Stomach (tissue), 9 donors: ENCODE data around the gene PTPRU. TPM values are rescaled to one million over a fixed set of nuclear protein-coding genes. Genes with fewer than 3 reads are reported as not detected.
A peak's percentile ranks its signal among the peaks of the same experiment; 100 is the strongest.

Experiments used
- DNase-seq, 2 donors: peaks; one replicate each; pipeline versions ENCODE4 v3.0.0 to v3.0.0-alpha.2; 2013 to 2019
- H3K27ac ChIP-seq, 5 donors: fragments of 200-600 bp in 4 of 5; sonication (generic) in 4 of 5; one replicate each; pipeline ENCODE4 v1.5.1; 2013 to 2019; ENCODE audit warnings: mild to moderate bottlenecking in 1 of 5, moderate library complexity in 1 of 5
- H3K27me3 ChIP-seq, 3 donors: fragments of 200-600 bp; sonication (generic); one replicate each; pipeline ENCODE4 v1.5.1; 2017 to 2019; ENCODE audit warnings: mixed run types in 1 of 3
- H3K36me3 ChIP-seq, 4 donors: fragments of 200-600 bp; sonication (generic); 1 replicate in 3 of 4; 2 replicates in 1 of 4; pipeline ENCODE4 v1.5.1; 2016 to 2019
- H3K4me1 ChIP-seq, 4 donors: fragments of 200-600 bp; sonication (generic); one replicate each; pipeline ENCODE4 v1.5.1; 2016 to 2019
- H3K4me3 ChIP-seq, 4 donors: fragments of 200-600 bp; sonication (generic) in 3 of 4; one replicate each; pipeline ENCODE4 v1.5.1; 2016 to 2019; ENCODE audit warnings: mild to moderate bottlenecking in 1 of 4
- H3K9me3 ChIP-seq, 4 donors: fragments of 200-600 bp; sonication (generic); one replicate each; pipeline ENCODE4 v1.5.1; 2016 to 2019
- CTCF ChIP-seq, 7 experiments: fragments of 450-650 bp in 4 of 7; fragments of 200-600 bp in 3 of 7; sonication (generic) in 3 of 7; IDR thresholded peaks; one replicate each; pipeline ENCODE4 v1.5.1; 2016 to 2019; ENCODE audit warnings: antibody characterized with exemption in 7 of 7, control low read depth in 2 of 7, mild to moderate bottlenecking in 1 of 7
- EP300 ChIP-seq: sonication (generic); formaldehyde crosslinking; IDR thresholded peaks from one replicate; pipeline ENCODE4 v1.6.1; 2017; ENCODE audit warnings: antibody characterized with exemption
- POLR2A ChIP-seq, 4 donors: fragments of 450-650 bp; IDR thresholded peaks; one replicate each; pipeline ENCODE4 v1.6.1; 2016; ENCODE audit warnings: antibody characterized with exemption in 4 of 4, control low read depth in 2 of 4, mild to moderate bottlenecking in 1 of 4, moderate library complexity in 1 of 4
- POLR2AphosphoS5 ChIP-seq, 3 donors: sonication (generic); formaldehyde crosslinking; IDR thresholded peaks; one replicate each; pipeline ENCODE4 v1.6.1; 2016; ENCODE audit warnings: antibody characterized with exemption in 3 of 3
- WGBS, 5 donors: extraction: QIAGEN DNeasy Blood & Tissue Kit in 3 of 5; methylation state at CpG; one replicate each; pipeline versions ENCODE4 v1.1.5 to v1.1.7; 2013 to 2018; 5-methylcytosine and 5-hydroxymethylcytosine counted together
- intact Hi-C: fragments of 100-400 bp; cut with DNase I; formaldehyde crosslinking; loops from one replicate; pipeline ENCODE4 v1.15.1; 2023; ENCODE audit warnings: low total_unique reads
- polyA plus RNA-seq, 3 donors: library from polyadenylated mRNA; stranded (reverse); fragments of 200-250 nt; gene quantifications; one replicate each; pipeline ENCODE4 v1.2.3, GENCODE V29; 2013
- total RNA-seq, 5 donors: library from RNA; depleted of rRNA; stranded (reverse); fragments of >200 nt; gene quantifications; one replicate each; pipeline versions ENCODE4 v1.1.0 to v1.2.3, GENCODE V29; 2014 to 2016
- donor health status: healthy with polysubstance abuse.
- donor health status: Bipolar disorder and iron deficiency.
- donor health status: healthy.

Gene PTPRU
- total and polyA plus RNA-seq, 8 donors = 0.29 to 17.5 (median 6.2) TPM

- Histone ChIP-seq H3K4me1 (peaks cover 13 to 29% (median 21%) of the 10 kb centered on the region in 4 donors), H3K4me3 (no peak overlapping the region), H3K27ac (no peak overlapping the region), H3K9me3 (no peaks in the 10 kb centered on the region), H3K36me3 (peaks cover 0 to 7% (median 0%) of the 10 kb centered on the region in 4 donors), H3K27me3 (peaks cover 0 to 38% (median 26%) of the 10 kb centered on the region in 3 donors)
- TF ChIP-seq POLR2AphosphoS5 (IDR thresholded peaks at IDR 0.05) = no peak
- TF ChIP-seq EP300 = no peak
- TF ChIP-seq CTCF (IDR thresholded peaks at IDR 0.05) = no peak
- DNase-seq = peak in 1 of 2 donors; percentile 62
- intact Hi-C loops = no loop called here
- WGBS, 5 donors = 46 to 67% (median 56%) methylated on average over 9 to 11 of the region's 11 CpGs
Measured at GRCh38 chr1:29256979-29257804, 20.9 kb downstream of the PTPRU start.

GRCh38 chr1:29258189-29258975, 22.1 kb downstream of the PTPRU start:
- peaks cover 0 to 7% (median 0%) of the 10 kb centered on the region in 4 donors for H3K36me3 ChIP-seq
- TF ChIP-seq POLR2A (IDR thresholded peaks at IDR 0.05) (no peak), CTCF (IDR thresholded peaks at IDR 0.05) (no peak), EP300 (no peak), POLR2AphosphoS5 (IDR thresholded peaks at IDR 0.05) (no peak)
- DNase-seq = no peak
- H3K27ac ChIP-seq = no peak overlapping the region
- H3K27me3 ChIP-seq = peaks cover 0 to 38% (median 26%) of the 10 kb centered on the region in 3 donors
- intact Hi-C loops = no loop called here
- WGBS, 5 donors = 89 to 93% (median 90%) methylated on average over 12 to 16 of the region's 16 CpGs
- H3K4me3 ChIP-seq = no peak overlapping the region
- no peaks in the 10 kb centered on the region for H3K9me3 ChIP-seq
- peaks cover 13 to 29% (median 21%) of the 10 kb centered on the region in 4 donors for H3K4me1 ChIP-seq

GRCh38 chr1:29258976-29259801, 22.9 kb downstream of the PTPRU start:
- Histone ChIP-seq H3K4me1 (peaks cover 13 to 29% (median 21%) of the 10 kb centered on the region in 4 donors), H3K9me3 (no peaks in the 10 kb centered on the region), H3K4me3 (peak overlapping the region; percentile 46 to 69 (median 48)), H3K27me3 (peaks cover 0 to 38% (median 26%) of the 10 kb centered on the region in 3 donors), H3K27ac (peak overlapping the region in 2 of 5 donors; percentile 11 to 15), H3K36me3 (peaks cover 0 to 7% (median 0%) of the 10 kb centered on the region in 4 donors)
- intact Hi-C loops = no loop called here
- DNase-seq = peak in 1 of 2 donors; percentile 36
- TF ChIP-seq CTCF (IDR thresholded peaks at IDR 0.05) (no peak), EP300 (no peak)
- 18 to 29% (median 23%) methylated on average over 8 to 38 of the region's 38 CpGs for WGBS, 5 donors
